ENCODE measurements around the gene TCAP.

TCAP gene

DNA sequence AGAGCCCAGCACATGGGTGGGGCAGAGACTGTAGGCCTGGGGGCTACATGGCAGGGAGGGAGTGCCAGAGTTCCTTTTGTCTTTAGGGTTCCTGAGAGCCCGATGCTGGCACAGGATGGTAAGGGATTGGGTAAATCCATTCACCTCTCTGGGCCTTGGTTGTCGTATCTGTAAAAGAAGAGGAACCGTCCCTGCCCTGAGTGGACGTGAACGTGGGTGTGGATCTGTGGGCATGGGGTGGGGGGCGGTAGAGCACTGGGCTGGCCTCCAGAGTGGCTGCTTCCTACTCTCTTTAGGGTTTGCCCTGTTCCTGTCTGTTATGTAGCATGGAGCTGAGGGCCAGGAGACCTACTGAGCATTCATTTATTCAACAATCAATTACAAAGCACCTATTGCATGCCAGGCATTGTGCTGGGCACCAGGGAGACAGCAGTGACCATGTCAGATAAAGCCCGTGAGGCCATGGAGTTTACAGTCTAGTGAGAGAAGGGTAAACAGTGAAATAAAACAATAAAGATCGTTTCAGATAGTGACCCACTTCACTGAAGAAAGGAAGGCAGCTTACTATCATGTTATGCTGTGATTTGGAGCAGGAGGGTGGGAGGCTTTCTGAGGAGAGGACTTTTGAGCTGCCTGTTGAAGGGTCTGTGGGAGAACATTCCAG is 13.1 kb upstream of the TCAP start:
- DNase-seq = no peak

DNA sequence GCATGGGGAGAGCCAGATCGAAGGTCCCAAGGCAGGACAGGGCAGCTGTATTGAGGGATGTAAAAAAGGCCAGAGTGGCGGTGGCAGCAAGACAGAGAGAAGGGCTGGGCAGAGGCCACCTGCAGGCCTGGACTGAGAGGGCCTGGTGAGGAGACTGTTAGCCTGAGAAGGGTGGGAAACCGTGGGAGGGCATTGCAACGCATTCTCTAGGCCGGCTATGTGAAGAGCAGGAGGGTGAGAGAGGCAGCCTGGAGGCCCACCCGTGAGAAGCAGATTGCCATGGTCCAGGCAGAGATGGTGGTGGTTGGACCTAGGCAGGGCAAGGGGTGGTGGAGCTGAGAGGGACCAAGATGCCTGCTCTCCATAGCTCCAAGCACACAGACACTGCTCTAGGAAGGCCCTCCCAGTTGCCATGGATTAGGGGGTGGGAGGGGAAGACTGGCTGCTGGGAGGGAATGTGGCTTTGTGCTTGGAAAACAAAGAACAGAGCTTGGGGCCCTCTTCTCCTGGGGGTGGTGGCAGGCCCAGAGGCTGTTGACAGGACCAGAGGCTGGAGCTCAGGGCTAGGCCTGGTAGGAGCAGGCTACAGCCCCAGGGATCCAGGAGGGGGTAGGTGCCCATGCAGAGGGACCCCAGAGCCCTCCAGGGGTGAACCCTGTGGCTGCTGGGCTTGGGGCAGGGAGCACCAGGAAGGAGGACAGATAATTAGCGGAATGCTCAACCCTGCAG is 12.4 kb upstream of the TCAP start:
- no peak for DNase-seq

DNA sequence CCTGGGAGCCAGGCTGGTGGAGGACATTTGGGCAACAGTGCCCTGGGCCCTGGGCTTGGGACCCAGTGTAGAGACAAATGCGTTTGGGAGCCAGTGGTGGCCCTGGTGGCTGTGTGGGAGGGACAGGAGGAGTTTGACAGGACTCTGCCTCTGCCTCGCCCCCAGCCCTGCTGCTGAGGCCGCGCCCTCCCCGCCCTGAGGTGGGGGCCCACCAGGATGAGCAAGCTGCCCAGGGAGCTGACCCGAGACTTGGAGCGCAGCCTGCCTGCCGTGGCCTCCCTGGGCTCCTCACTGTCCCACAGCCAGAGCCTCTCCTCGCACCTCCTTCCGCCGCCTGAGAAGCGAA is 11.9 kb upstream of the TCAP start:
- no peak for DNase-seq

DNA sequence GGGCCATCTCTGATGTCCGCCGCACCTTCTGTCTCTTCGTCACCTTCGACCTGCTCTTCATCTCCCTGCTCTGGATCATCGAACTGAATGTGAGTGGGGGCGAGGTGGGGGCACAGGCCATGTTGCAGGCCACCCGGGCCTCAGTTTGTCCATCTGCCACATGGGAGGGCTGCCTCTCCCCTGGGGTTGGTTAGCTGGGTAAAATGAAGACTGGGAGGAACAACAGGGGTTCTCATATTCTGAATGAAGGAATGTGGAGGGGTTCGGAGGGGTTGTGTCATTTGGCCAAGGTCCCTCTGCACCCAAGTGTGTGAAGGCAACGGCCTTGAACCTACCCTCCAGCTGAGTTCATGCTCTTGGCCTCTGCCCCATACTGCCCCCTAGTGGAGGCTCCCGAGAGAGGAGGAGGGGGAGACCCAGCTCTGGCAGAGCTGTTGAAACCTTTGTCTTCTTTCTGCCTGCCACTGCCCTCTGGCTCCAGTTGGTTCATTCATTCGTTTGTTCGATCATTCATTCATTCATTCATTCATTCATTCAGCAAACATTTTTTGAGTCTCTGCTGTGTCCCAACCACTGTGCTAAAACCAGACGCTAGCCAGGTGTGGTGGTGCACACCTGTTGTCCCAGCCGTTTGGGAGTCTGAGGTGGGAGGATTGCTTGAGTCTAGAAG is 11.4 kb upstream of the TCAP start:
- peak; percentile 89 to 90 for DNase-seq

DNA sequence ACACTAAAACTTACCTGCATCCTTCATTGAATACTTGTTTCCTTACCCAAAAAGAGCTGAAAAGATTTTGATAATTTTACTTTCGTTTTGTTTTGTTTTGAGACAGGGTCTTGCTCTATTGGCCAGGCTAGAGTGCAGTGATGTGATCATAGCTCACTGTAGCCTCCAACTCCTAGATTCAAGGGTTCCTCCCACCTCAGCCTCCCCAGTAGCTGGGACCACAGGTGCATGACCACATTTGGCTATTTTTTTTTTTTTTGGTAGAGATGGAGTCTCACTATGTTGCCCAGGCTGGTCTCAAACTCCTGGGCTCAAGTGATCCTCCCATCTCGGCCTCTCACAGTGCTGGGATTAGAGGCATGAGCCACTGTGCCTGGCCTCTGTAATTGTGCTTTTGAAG is 10.0 kb upstream of the TCAP start:
- DNase-seq = no peak

DNA sequence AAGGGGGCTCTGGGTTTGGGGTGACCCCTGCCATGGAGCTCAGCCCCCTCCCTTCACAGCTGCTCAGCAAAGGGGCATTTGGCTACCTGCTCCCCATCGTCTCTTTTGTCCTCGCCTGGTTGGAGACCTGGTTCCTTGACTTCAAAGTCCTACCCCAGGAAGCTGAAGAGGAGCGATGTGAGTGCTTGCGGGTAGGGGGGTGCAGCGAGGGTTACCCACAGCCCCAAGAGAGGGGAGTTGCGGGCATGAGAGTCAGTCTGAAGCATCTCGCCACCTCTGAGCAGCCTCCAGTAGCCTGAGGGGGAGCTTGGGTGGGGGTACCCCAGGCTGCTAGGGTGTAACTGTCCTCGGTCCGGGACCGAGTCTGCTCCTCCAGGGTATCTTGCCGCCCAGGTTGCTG is 6.8 kb upstream of the TCAP start:
- DNase-seq = no peak

DNA sequence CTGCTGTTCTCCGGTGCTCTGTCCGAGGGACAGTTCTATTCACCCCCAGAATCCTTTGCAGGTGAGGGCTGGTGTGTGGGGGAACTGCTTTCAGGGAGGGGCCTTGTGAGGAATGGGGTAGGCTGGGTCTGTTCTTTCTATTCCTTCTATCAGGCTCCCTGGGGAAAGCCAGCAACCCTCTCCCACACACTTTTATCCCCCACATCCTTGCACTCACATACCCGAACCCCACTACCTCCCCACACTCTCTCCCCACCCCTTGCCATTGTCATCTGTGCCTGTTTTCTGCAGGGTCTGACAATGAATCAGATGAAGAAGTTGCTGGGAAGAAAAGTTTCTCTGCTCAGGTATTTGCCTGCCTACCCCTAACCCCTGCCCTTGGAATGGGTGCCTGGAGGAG is 6.4 kb upstream of the TCAP start:
- DNase-seq = no peak

DNA sequence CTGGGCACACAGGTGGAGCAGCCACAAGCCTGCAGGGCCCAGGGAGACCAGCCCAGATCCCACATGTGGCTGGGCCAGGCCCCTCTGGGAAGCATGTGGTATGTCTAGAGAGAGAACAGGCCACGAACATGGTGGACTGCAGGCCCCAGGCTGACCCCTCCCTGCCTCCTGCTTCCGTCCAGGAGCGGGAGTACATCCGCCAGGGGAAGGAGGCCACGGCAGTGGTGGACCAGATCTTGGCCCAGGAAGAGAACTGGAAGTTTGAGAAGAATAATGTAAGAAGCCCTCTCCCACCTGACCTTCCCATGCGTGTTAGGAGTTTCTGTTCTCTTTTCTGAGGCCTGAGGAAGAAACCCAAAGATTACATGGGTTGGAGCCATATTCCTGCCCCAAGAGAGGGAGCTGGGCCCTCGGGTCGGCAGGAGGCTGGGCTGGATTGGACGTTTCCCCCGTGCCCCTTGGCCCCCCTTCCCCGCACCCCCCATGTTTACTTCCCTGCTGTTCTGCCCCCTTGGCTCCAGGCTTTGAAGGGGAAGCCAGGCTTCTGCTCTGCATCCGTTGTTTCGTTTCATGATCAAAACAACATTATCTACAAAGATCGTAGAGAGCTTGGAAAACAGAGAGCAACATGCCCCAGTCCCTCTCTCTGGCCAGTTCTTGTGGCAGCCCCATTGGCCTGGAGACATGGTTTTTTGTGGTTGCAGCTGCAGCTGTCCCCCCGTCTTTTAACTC is 5.7 kb upstream of the TCAP start:
- no peak for DNase-seq

DNA sequence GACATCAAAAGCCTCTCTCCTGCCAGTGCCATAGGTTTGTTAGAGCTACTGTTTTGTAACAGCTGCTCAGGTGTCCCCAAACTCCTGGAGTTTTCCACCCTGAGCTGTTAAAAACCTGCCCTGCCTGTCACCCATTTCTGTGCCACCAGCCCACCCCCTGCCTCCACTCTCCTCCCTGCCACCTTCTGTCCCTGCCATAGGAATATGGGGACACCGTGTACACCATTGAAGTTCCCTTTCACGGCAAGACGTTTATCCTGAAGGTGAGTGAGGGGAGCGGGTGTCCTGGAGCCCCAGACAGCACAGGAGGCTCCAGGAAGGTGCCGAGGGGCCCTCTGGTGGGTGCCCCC is 5.2 kb upstream of the TCAP start:
- no peak for DNase-seq

DNA sequence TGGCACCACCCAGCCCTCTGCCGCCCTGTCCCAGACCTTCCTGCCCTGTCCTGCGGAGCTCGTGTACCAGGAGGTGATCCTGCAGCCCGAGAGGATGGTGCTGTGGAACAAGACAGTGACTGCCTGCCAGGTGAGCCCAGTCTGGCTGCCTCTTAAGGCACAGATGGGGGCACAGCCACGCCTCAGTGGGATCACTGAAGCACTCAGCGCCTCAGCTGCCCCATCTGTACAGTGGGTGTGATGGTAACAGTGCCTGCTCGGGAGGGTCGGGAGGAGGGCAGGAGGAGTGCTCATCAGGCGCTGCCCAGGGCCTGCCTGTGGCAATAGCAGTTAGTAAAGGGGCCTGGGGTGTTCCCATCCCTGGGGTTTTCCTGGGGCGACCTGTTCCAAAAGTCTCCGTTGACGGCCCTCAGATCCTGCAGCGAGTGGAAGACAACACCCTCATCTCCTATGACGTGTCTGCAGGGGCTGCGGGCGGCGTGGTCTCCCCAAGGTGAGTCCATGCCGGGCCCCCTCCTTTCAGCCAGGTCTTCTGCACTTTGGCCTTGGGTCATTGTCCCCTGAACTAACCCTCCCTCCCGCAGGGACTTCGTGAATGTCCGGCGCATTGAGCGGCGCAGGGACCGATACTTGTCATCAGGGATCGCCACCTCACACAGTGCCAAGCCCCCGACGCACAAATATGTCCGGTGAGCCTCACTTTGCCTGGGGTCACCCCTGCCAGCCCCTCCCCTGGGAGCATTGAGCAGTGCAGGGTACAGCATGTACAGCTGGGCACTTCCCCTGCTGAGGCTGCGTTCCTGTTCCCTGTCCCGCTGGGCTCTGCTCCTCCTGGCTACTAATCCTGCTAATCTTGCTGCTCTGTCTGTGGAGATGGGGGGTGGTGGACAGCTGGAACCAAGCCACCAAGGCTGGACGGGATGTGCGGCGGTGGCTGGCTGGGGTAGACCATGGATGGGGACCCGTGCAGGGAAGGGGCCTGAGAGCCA is 4.5 kb upstream of the TCAP start:
- no peak for DNase-seq

DNA sequence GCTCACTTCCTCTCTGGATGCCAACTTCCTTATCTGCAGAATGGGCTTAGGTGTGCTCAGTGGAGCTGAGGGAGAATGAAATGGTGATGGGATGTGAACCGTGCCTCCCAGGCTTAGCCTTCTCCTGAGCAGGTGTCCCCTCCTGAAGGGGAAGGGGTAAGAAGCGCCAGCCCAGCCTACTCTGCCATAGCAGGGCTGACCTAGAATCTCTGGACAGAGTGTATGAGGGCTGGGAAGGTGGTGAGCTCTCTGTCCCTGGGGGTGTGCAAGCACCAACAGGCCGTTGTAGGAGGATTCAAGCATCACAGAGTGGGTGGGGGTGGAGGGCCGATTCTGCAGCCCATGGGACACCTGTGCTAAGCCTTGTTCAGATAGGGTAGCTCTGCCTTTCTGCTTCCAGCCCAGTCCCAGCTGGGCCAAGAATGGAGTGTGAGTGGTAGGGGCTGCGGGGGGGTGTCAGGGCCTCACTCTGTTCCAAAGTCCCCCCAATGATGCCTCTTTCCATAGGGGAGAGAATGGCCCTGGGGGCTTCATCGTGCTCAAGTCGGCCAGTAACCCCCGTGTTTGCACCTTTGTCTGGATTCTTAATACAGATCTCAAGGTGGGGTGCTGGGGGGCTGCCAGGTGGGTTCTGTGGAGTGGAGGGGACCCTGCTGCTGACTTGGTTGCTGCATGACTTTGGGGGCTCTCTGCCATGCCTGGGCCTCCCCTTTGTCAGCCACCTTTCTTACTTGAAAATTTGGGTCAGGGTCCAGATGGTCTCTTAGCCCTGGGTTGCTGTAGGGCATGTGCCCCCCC is 3.2 kb upstream of the TCAP start:
- DNase-seq = no peak

DNA sequence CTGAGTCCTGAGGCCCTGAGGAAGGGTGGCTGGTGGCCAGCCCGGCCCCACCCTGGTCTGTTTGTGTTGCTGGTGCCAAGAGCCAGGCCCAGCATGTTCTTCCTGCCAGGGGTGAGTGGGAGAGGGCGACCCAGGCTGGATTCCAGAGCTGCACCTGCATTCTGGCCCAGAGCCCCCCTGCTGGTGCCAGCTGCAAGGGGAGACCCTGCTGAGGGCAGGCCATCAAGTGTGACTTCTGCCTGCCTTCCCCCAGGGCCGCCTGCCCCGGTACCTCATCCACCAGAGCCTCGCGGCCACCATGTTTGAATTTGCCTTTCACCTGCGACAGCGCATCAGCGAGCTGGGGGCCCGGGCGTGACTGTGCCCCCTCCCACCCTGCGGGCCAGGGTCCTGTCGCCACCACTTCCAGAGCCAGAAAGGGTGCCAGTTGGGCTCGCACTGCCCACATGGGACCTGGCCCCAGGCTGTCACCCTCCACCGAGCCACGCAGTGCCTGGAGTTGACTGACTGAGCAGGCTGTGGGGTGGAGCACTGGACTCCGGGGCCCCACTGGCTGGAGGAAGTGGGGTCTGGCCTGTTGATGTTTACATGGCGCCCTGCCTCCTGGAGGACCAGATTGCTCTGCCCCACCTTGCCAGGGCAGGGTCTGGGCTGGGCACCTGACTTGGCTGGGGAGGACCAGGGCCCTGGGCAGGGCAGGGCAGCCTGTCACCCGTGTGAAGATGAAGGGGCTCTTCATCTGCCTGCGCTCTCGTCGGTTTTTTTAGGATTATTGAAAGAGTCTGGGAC is 2.4 kb upstream of the TCAP start:
- no peak for DNase-seq

DNA sequence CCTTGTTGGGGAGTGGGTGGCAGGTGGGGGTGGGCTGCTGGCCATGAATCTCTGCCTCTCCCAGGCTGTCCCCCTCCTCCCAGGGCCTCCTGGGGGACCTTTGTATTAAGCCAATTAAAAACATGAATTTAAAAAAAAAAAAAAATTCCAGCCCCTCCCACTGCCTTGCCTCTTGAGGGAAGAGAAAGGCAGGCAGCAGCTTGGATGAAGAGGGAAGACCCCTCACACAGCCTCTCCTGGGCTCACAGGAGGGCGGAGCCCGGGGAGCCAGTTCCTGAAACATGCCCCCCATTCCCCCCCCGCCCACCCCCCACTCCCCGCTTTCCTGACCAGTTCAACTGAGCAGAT is 1.8 kb upstream of the TCAP start:
- DNase-seq = no peak

DNA sequence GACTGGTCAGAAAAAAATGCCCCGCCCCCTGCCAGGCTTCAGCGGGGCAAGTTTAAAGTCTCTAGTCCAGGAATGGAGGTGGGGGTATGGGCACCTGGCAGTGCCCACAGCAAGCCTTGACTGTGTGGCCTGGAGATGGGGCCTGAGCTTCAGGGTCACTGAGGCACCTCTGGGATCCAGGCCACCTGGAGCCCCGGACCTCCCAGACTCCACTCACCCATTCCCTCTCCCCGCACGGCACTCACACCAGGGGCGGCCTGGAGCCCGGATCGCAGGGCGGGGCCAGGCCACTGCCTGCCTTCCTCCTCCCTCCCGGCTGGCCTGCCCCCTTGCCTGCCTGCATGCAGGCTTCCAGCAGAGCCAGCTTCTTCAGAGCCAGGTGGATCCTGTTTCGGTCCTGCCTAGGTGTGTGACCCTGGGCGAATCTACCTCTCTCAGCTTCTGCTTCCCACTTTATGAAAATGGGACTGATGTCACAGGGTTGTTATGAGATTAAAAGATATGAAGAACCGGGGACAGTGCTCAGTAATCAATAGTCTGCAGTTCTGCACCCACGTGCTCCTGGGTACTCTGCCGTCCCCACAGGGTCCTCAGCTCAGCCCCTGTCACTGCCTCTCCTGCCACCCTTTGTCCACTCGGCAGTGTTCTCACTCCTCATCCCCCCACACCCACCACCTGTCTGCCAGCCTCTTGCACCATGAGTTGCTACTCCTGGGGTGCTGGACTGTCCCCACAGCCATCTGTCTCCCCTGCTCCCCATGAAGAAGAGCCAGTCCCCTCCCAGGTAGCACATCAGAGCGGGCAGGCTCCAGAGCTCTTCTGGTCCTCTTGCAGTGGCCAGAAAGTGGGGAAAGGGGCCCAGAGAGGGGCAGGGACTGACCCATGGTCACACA is 1.2 kb upstream of the TCAP start:
- DNase-seq = no peak

DNA sequence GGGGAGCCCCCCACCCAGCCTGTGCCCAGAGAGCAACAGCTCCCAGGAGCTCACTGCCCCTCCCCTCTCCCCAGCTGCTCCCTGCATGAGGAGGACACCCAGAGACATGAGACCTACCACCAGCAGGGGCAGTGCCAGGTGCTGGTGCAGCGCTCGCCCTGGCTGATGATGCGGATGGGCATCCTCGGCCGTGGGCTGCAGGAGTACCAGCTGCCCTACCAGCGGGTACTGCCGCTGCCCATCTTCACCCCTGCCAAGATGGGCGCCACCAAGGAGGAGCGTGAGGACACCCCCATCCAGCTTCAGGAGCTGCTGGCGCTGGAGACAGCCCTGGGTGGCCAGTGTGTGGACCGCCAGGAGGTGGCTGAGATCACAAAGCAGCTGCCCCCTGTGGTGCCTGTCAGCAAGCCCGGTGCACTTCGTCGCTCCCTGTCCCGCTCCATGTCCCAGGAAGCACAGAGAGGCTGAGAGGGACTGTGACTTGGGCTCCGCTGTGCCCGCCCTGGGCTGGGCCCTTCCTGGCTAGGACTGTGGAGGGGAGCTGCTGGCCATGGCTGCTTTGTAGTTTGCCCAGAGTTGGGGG is 584 bp downstream of the TCAP start:
- DNase-seq = peak in 1 of 2 experiments; percentile 18

DNA sequence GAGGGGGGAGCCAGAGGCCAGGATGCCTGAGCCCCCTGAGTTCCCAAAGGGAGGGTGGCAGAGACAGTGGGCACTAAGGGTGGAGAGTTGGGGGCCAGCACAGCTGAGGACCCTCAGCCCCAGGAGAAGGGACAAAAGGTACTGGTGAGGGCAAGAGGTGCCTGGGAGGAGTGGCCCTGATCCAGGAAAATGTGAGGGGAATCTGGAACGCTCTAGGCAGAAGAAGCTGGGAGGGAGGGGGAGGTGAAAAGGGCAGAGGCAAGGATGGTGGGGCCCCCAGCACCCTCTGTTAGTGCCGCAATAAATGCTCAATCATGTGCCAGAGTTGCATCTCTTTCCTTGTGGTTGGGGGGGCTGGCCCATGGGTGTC is 1.1 kb downstream of the TCAP start:
- no peak for DNase-seq

DNA sequence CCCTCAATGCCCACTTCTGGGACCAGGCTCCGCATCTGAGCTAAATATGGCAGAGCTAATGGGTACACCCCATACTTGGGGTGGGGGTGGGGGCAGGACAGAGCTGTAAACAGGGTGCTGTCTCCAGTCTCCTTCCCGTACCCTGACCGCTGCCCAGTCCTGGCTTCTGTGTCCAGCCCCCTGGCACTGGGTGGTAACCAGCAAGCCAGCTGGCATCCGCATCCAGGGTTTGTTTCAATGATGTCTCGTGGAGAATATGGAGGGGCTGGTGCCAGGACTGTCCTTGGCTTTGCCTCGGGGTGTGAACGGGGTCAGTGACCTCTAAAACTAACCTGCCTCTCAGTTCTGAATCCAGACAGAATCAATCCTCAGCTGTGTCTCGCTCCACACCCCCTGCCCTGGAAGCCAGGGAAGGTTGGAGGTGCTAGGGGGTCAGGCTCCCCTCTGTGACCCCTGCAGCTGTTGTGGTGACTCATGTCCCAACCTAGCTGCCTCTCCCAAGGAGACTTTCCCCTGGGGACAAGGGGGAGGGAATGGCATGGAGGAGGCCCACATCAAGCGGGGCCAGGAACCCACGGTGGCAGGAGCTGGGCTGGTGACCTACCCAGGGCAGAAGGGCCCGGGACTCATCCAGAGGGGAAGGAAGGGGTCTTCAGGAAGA is 1.6 kb downstream of the TCAP start:
- no peak for DNase-seq

DNA sequence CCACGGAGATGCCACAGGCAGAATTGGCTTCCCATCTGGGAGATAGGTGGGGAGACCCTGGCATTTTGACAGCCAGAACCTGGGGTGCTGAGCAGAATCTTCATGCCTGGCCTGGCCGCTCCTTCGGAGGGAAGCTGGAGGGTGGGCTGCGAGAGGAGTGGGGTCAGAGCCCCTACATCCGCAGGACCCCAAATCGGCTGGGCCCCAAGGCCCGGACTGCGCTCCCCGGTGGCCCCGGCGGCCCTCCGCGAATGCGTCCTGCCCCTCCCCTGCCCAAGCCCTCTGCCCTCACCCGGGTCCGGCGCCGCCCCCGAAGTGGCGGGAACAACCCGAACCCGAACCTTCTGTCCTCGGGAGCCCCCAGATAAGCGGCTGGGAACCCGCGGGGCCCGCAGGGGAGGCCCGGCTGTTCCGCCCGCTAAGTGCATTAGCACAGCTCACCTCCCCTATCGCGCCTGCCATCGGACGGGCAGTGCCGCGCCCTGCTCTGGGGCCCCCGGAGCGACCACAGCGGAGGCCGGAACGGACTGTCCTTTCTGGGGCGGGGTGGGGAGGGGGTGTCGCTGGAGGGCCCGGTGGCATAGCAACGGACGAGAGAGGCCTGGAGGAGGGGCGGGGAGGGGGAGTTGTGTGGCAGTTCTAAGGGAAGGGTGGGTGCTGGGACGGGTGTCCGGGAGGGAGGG is 2.3 kb downstream of the TCAP start:
- peak in 1 of 2 experiments; percentile 16 for DNase-seq
